Loucy (cell line): ENCODE data around the gene HCFC1.

Source experiments
- H2AFZ ChIP-seq: fragments of 200-600 bp; sonication (generic); 2 replicates; pipeline ENCODE4 v1.6.0; 2016; ENCODE audit warnings: antibody characterized with exemption, mild to moderate bottlenecking, low read length, moderate library complexity
- H3F3A ChIP-seq: fragments of 200-600 bp; 2 replicates; pipeline ENCODE4 v1.6.0; 2016; ENCODE audit warnings: antibody characterized with exemption, low read depth, mild to moderate bottlenecking
- H3K27me3 ChIP-seq: fragments of 200-600 bp; sonication (generic); 2 replicates; pipeline ENCODE4 v1.6.1; 2014; ENCODE audit warnings: low read length, mild to moderate bottlenecking; ENCODE audit not compliant: insufficient read depth, poor library complexity, severe bottlenecking
- H3K36me3 ChIP-seq: fragments of 200-600 bp; sonication (generic); 2 replicates; pipeline ENCODE4 v1.6.1; 2016; ENCODE audit warnings: low read length; ENCODE audit not compliant: insufficient read depth
- H3K4me1 ChIP-seq: fragments of 200-600 bp; sonication (generic); 2 replicates; pipeline ENCODE4 v1.5.1; 2014; ENCODE audit warnings: low read length, mild to moderate bottlenecking; ENCODE audit not compliant: insufficient read depth, poor library complexity, severe bottlenecking
- H3K4me2 ChIP-seq: fragments of 200-600 bp; sonication (generic); 2 replicates; pipeline ENCODE4 v1.6.0; 2014; ENCODE audit warnings: antibody characterized with exemption, low read length, low read depth, mild to moderate bottlenecking; ENCODE audit not compliant: poor library complexity, severe bottlenecking
- H3K4me3 ChIP-seq: fragments of 200-600 bp; sonication (generic); 2 replicates; pipeline ENCODE4 v1.5.1; 2014; ENCODE audit warnings: low read length, mild to moderate bottlenecking, mixed read lengths; ENCODE audit not compliant: poor library complexity, severe bottlenecking
- H3K79me2 ChIP-seq: fragments of 200-600 bp; sonication (generic); 2 replicates; pipeline ENCODE4 v1.6.1; 2014; ENCODE audit warnings: low read length; ENCODE audit not compliant: insufficient read depth
- H3K9ac ChIP-seq: fragments of 200-600 bp; sonication (generic); 2 replicates; pipeline ENCODE4 v1.6.0; 2014; ENCODE audit warnings: mild to moderate bottlenecking, low read depth, low read length, moderate library complexity; ENCODE audit not compliant: poor library complexity, severe bottlenecking
- H3K9me2 ChIP-seq: fragments of 200-600 bp; sonication (generic); replicated peaks from 2 replicates; pipeline ENCODE4 v1.6.1; 2016; ENCODE audit warnings: low read depth, low read length, mixed read lengths
- H3K9me3 ChIP-seq: fragments of 200-600 bp; sonication (generic); 2 replicates; pipeline ENCODE4 v1.6.1; 2014; ENCODE audit warnings: mild to moderate bottlenecking, antibody characterized with exemption, low read length, low read depth; ENCODE audit not compliant: insufficient read depth
- H4K20me1 ChIP-seq: fragments of 200-600 bp; sonication (generic); 2 replicates; pipeline ENCODE4 v1.6.0; 2014; ENCODE audit warnings: antibody characterized with exemption, low read length, mild to moderate bottlenecking; ENCODE audit not compliant: insufficient read depth, poor library complexity, severe bottlenecking
- CTCF ChIP-seq: fragments of 200-600 bp; sonication (generic); conservative IDR thresholded peaks from 2 replicates; pipeline ENCODE4 v1.5.1; 2014; ENCODE audit warnings: mild to moderate bottlenecking, antibody characterized with exemption, low read length
- EZH2phosphoT487 ChIP-seq: fragments of 200-600 bp; IDR thresholded peaks from 2 replicates; pipeline ENCODE4 v1.6.1; 2018; ENCODE audit warnings: antibody characterized with exemption, mild to moderate bottlenecking, moderate library complexity, borderline replicate concordance

HCFC1 gene

GRCh38 chrX:153966283-153966688 is 5.3 kb downstream of the HCFC1 start:
- peak overlapping the region; percentile 100 for H3K9ac ChIP-seq
- H3K9me2 ChIP-seq, result no peaks in the 10 kb centered on the region
- peak overlapping the region; percentile 97 for H3K4me2 ChIP-seq
- H3K9me3 ChIP-seq, result no peaks in the 10 kb centered on the region
- H3K79me2 ChIP-seq, result peaks cover 97% of the 10 kb centered on the region
- H3K4me3 ChIP-seq, result peak overlapping the region; percentile 96
- H3K27me3 ChIP-seq, result peaks cover 6% of the 10 kb centered on the region
- TF ChIP-seq EZH2phosphoT487 (no peak), CTCF (no peak)
- H3K36me3 ChIP-seq, result peaks cover 33% of the 10 kb centered on the region; the same call in 1 of the 2 replicates
- H4K20me1 ChIP-seq, result peaks cover 72% of the 10 kb centered on the region
- H3K4me1 ChIP-seq, result peaks cover 12% of the 10 kb centered on the region
- H3F3A ChIP-seq, result peaks cover 5% of the 10 kb centered on the region; the same call in 1 of the 2 replicates
- H2AFZ ChIP-seq, result no peak overlapping the region

- H3K4me2 ChIP-seq, result peak overlapping the region; percentile 97
- no peaks in the 10 kb centered on the region for H3F3A ChIP-seq
- H3K27me3 ChIP-seq, result peaks cover 6% of the 10 kb centered on the region
- peaks cover 12% of the 10 kb centered on the region for H3K4me1 ChIP-seq
- H3K36me3 ChIP-seq, result peaks cover 42% of the 10 kb centered on the region; the same call in 1 of the 2 replicates
- H3K4me3 ChIP-seq, result peak overlapping the region; percentile 96
- no peak for TF ChIP-seq CTCF
- no peak for TF ChIP-seq EZH2phosphoT487
- H4K20me1 ChIP-seq, result peaks cover 72% of the 10 kb centered on the region
- H2AFZ ChIP-seq, result no peak overlapping the region
- H3K9me2 ChIP-seq, result no peaks in the 10 kb centered on the region
- H3K9ac ChIP-seq, result no peak overlapping the region
- H3K9me3 ChIP-seq, result no peaks in the 10 kb centered on the region
- peaks cover 94% of the 10 kb centered on the region for H3K79me2 ChIP-seq
These were observed 6.2 kb downstream of the HCFC1 start for GRCh38 chrX:153965406-153965805.

- H4K20me1 ChIP-seq, result peaks cover 63% of the 10 kb centered on the region
- TF ChIP-seq CTCF (no peak), EZH2phosphoT487 (no peak)
- peaks cover 55% of the 10 kb centered on the region; the same call in 1 of the 2 replicates for H3K36me3 ChIP-seq
These were observed 7.5 kb downstream of the HCFC1 start for GRCh38 chrX:153964105-153964504.

More at GRCh38 chrX:153964105-153964504, 7.5 kb downstream of the HCFC1 start:
- Histone ChIP-seq H3K4me3 (no peak overlapping the region), H3K79me2 (peaks cover 82% of the 10 kb centered on the region), H3K4me1 (peaks cover 12% of the 10 kb centered on the region), H2AFZ (no peak overlapping the region), H3K9me2 (no peaks in the 10 kb centered on the region), H3K4me2 (no peak overlapping the region), H3K9ac (no peak overlapping the region), H3K9me3 (no peaks in the 10 kb centered on the region), H3F3A (no peaks in the 10 kb centered on the region), H3K27me3 (no peaks in the 10 kb centered on the region)
